ENCODE data around the gene DBN1. TPM values are rescaled to one million over a fixed set of nuclear protein-coding genes. Genes with fewer than 3 reads are reported as not detected.

Gene DBN1
- total and polyA plus RNA-seq, 2 donors (not counting 1 experiment from before 2014, with no cell fraction given): 96.4 to 138 TPM

DNA sequence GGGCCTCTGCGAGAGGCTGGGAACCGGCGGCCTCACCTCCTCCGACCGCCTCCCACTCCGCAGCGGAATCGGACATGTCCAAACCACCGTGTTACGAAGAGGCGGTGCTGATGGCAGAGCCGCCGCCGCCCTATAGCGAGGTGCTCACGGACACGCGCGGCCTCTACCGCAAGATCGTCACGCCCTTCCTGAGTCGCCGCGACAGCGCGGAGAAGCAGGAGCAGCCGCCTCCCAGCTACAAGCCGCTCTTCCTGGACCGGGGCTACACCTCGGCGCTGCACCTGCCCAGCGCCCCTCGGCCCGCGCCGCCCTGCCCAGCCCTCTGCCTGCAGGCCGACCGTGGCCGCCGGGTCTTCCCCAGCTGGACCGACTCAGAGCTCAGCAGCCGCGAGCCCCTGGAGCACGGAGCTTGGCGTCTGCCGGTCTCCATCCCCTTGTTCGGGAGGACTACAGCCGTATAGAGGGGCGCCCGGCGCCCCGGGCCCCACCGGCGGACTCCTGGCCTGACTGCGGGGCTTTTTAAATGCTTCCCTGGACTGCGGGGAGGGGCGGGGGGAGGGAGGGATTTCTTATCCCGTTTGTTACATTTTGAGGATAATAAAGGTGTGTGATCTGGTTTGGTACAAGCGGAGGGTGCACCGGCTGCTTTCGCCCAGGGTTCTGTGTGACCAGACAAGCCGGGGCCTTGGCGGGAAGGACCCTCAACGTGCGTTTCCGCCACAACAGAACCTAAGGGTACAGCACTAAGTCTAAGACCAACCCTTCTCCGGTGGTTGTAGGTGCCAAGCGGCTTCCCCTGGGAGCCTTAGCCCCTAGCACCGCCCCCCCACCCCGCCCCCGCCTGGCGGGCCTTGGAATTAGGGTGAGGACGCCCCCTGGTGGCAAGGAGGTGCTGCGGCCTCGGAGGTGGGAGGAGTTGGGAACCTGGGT lies 17.5 kb downstream of the DBN1 start:
- no peak for TF ChIP-seq EZH2 (IDR thresholded peaks at IDR 0.05; ENCODE audit: low read length, missing control alignments)
- TF ChIP-seq, protein P1, sequence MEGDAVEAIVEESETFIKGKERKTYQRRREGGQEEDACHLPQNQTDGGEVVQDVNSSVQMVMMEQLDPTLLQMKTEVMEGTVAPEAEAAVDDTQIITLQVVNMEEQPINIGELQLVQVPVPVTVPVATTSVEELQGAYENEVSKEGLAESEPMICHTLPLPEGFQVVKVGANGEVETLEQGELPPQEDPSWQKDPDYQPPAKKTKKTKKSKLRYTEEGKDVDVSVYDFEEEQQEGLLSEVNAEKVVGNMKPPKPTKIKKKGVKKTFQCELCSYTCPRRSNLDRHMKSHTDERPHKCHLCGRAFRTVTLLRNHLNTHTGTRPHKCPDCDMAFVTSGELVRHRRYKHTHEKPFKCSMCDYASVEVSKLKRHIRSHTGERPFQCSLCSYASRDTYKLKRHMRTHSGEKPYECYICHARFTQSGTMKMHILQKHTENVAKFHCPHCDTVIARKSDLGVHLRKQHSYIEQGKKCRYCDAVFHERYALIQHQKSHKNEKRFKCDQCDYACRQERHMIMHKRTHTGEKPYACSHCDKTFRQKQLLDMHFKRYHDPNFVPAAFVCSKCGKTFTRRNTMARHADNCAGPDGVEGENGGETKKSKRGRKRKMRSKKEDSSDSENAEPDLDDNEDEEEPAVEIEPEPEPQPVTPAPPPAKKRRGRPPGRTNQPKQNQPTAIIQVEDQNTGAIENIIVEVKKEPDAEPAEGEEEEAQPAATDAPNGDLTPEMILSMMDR (conservative IDR thresholded peaks at IDR 0.05 in 1 of 2, IDR thresholded peaks at IDR 0.05 in 1 of 2; ENCODE audit: low read depth in 1 of 2, low read length in 2 of 2): peak; percentile 77 to 88
- Histone ChIP-seq H3K4me1 (ENCODE audit: control insufficient read depth, extremely low read depth, insufficient read depth, low read length) (peaks cover 12% of the 10 kb centered on the region), H3K9ac (ENCODE audit: insufficient read depth, low read length) (peak overlapping the region; percentile 11), H4K20me1 (ENCODE audit: control insufficient read depth, extremely low read depth, insufficient read depth, low read length) (no peaks in the 10 kb centered on the region), H3K36me3 (ENCODE audit: control insufficient read depth, insufficient read depth, low read length) (peaks cover 27% of the 10 kb centered on the region), H3K27ac (ENCODE audit: insufficient read depth, low read length) (no peak overlapping the region), H3K79me2 (ENCODE audit: control insufficient read depth, insufficient read depth, low read length) (no peaks in the 10 kb centered on the region), H3K27me3 (ENCODE audit: control insufficient read depth, insufficient read depth, low read length) (no peaks in the 10 kb centered on the region), H3K4me2 (ENCODE audit: extremely low read depth, insufficient read depth, low read length) (peak overlapping the region; percentile 73), H3K9me3 (ENCODE audit: control insufficient read depth, insufficient read depth, low read depth, low read length) (no peaks in the 10 kb centered on the region), H3K4me3 (replicated peaks in 1 of 4; ENCODE audit: control extremely low read depth in 1 of 4, insufficient read depth in 1 of 4, low read depth in 3 of 4, low read length in 4 of 4) (peak overlapping the region in 3 of 4 experiments; percentile 17 to 57 (median 27)), H2AFZ (ENCODE audit: low read length) (no peak overlapping the region)
- peak; percentile 77 to 90 for DNase-seq (ENCODE audit: low read depth in 2 of 2)

DNA sequence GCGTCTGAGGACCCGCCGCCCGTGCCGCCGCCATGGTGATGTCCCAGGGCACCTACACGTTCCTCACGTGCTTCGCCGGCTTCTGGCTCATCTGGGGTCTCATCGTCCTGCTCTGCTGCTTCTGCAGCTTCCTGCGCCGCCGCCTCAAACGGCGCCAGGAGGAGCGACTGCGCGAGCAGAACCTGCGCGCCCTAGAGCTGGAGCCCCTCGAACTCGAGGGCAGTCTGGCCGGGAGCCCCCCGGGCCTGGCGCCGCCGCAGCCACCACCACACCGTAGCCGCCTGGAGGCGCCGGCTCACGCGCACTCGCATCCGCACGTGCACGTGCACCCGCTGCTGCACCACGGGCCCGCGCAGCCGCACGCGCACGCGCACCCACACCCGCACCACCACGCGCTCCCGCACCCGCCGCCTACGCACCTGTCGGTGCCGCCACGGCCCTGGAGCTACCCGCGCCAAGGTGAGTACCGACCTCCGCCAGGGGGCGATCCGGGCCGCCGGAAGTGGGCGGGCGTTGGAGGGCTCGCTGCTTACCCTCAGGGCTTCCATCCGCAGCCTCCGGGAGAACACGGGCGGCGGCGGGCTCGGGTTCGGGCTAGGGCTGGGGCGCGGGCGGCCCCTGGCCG lies 18.3 kb downstream of the DBN1 start:
- Histone ChIP-seq H3K27me3 (ENCODE audit: control insufficient read depth, insufficient read depth, low read length) (no peaks in the 10 kb centered on the region), H2AFZ (ENCODE audit: low read length) (no peak overlapping the region), H3K27ac (ENCODE audit: insufficient read depth, low read length) (no peak overlapping the region), H3K9me3 (ENCODE audit: control insufficient read depth, insufficient read depth, low read depth, low read length) (no peaks in the 10 kb centered on the region), H3K79me2 (ENCODE audit: control insufficient read depth, insufficient read depth, low read length) (no peaks in the 10 kb centered on the region), H3K9ac (ENCODE audit: insufficient read depth, low read length) (peak overlapping the region; percentile 59), H3K4me3 (replicated peaks in 1 of 4; ENCODE audit: control extremely low read depth in 1 of 4, insufficient read depth in 1 of 4, low read depth in 3 of 4, low read length in 4 of 4) (peak overlapping the region in 3 of 4 experiments; percentile 17 to 57 (median 27)), H3K4me2 (ENCODE audit: extremely low read depth, insufficient read depth, low read length) (peak overlapping the region; percentile 73), H4K20me1 (ENCODE audit: control insufficient read depth, extremely low read depth, insufficient read depth, low read length) (no peaks in the 10 kb centered on the region), H3K4me1 (ENCODE audit: control insufficient read depth, extremely low read depth, insufficient read depth, low read length) (peaks cover 12% of the 10 kb centered on the region), H3K36me3 (ENCODE audit: control insufficient read depth, insufficient read depth, low read length) (peaks cover 24% of the 10 kb centered on the region)
- no peak for TF ChIP-seq EZH2 (IDR thresholded peaks at IDR 0.05; ENCODE audit: low read length, missing control alignments)
- TF ChIP-seq, protein P1 (conservative IDR thresholded peaks at IDR 0.05 in 1 of 2, IDR thresholded peaks at IDR 0.05 in 1 of 2; ENCODE audit: low read depth in 1 of 2, low read length in 2 of 2): peak; percentile 41 to 43
- DNase-seq (ENCODE audit: low read depth in 2 of 2): peak; percentile 54 to 72

DNA sequence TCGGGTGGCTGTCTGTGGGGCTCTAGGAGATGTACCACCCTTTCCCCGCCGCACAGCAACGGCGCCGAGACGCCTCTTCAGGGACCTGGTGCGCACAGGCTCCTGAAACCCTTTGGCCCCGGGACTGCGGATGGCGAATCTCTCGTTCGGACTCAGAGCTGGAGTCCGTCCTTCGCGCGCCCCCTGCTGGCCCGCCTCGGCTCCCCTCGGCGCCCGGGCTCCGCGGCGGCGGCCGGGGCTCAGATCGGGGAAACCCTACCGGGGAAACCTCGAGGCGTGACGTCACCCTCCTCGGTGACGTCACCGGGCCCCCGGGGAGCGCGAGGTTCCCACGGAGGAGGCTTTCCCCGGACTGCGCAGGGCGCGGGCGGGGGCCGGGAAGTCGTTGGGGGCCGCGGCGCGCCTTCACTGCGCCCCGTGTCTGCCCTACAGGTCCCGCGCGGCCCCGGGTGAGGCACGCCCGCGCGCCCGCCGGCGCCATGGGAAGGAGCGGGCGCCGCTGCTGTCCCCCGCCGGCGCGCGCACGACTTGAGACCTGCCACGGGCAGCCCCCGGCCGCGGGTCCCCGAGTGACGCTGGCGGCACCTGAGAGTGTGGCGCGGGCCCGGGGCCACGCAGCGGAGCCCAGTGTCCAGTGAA lies 18.9 kb downstream of the DBN1 start:
- TF ChIP-seq, protein P1 (conservative IDR thresholded peaks at IDR 0.05 in 1 of 2, IDR thresholded peaks at IDR 0.05 in 1 of 2; ENCODE audit: low read depth in 1 of 2, low read length in 2 of 2): peak; percentile 41 to 74
- no peak for TF ChIP-seq EZH2 (IDR thresholded peaks at IDR 0.05; ENCODE audit: low read length, missing control alignments)
- Histone ChIP-seq H3K9me3 (ENCODE audit: control insufficient read depth, insufficient read depth, low read depth, low read length) (no peaks in the 10 kb centered on the region), H3K4me3 (replicated peaks in 1 of 4; ENCODE audit: control extremely low read depth in 1 of 4, insufficient read depth in 1 of 4, low read depth in 3 of 4, low read length in 4 of 4) (peak overlapping the region; percentile 10 to 57 (median 25)), H3K4me2 (ENCODE audit: extremely low read depth, insufficient read depth, low read length) (peak overlapping the region; percentile 84), H3K79me2 (ENCODE audit: control insufficient read depth, insufficient read depth, low read length) (no peaks in the 10 kb centered on the region), H3K27ac (ENCODE audit: insufficient read depth, low read length) (no peak overlapping the region), H3K27me3 (ENCODE audit: control insufficient read depth, insufficient read depth, low read length) (no peaks in the 10 kb centered on the region), H3K36me3 (ENCODE audit: control insufficient read depth, insufficient read depth, low read length) (peaks cover 20% of the 10 kb centered on the region), H3K4me1 (ENCODE audit: control insufficient read depth, extremely low read depth, insufficient read depth, low read length) (peaks cover 12% of the 10 kb centered on the region), H2AFZ (ENCODE audit: low read length) (no peak overlapping the region), H3K9ac (ENCODE audit: insufficient read depth, low read length) (peak overlapping the region; percentile 59), H4K20me1 (ENCODE audit: control insufficient read depth, extremely low read depth, insufficient read depth, low read length) (no peaks in the 10 kb centered on the region)
- peak; percentile 72 to 82 for DNase-seq (ENCODE audit: low read depth in 2 of 2)

Measured in fibroblast of lung (primary cell).